ENCODE measurements around the gene C2CD4C.
"Not testable (repeated sequence)": the region's sequence is repeated elsewhere in the genome, so short reads cannot be mapped to it uniquely, and the experiment has no call there.

The C2CD4C gene

DNA sequence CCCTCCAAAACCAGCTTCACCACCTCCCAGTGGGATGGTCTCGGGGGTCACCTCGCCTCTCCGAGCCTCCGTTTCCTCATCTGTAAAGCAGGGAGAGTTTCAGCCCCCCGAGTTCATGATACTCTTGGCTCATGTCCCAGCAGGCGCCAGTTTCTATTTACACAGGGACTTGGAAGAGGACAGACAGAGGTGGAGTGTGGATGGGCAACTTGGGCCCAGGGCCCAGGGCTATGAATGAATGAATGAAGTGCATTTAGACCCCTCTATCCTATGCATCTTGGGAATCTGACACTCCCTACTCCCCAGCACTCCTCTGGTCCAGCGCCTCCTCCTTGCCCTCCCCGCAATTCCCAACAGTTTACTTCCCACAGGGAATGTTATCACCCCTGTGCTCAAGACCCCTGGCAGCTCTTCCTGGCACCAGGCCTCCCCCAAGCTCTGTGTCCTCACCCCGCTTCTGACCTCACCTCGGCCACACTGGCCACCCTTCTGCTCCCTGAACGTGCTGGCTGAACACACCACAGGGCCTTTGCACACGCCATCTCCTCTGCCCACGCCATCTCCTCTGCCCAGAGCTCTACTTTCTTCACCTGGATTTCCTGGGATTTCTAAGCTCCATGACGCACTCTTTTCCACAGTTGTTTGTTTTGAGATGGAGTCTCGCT lies 4.9 kb upstream of the C2CD4C start:
- no peak for DNase-seq (ENCODE audit: low spot score)

DNA sequence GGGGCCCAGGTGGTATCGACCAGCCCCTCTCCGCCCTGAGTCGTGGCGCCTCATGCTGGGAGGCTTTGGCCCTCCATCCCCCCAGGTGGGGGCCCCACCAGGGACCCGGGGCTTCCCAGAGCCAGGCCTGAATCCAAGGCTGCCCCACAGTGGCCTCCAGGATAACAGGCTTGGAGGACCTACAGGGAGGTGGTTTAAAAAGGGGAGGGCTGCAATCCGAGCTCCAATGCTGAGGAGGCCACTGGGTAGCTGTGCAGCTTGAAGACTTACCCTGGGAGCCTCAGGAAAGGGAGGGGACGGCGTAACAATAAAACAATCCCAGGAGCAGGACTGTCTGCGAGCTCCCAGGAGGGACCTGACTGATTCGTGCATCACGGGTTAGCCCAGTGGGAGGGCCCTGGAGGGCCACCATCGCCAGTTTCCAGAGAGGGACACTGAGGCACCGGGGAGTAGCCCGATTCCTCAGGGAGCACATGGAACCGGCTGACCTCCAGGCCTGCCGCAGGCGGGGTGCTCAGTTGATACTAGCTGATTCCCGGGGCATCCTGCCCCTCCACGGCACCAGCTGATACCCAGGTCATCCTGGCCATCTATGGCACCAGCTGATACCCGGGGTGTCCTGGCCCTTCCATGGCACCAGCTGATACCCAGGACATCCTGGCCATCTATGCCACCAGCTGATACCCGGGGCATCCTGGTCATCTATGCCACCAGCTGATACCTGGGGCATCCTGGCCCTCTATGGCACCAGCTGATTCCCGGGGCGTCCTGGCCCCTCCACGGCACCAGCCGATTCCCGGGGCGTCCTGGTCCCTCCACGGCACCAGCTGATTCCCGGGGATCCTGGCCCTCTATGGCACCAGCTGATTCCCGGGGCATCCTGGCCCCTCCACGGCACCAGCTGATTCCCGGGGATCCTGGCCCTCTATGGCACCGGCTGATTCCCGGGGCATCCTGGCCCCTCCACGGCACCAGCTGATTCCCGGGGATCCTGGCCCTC lies 3.7 kb upstream of the C2CD4C start:
- DNase-seq (ENCODE audit: low spot score), result no peak

DNA sequence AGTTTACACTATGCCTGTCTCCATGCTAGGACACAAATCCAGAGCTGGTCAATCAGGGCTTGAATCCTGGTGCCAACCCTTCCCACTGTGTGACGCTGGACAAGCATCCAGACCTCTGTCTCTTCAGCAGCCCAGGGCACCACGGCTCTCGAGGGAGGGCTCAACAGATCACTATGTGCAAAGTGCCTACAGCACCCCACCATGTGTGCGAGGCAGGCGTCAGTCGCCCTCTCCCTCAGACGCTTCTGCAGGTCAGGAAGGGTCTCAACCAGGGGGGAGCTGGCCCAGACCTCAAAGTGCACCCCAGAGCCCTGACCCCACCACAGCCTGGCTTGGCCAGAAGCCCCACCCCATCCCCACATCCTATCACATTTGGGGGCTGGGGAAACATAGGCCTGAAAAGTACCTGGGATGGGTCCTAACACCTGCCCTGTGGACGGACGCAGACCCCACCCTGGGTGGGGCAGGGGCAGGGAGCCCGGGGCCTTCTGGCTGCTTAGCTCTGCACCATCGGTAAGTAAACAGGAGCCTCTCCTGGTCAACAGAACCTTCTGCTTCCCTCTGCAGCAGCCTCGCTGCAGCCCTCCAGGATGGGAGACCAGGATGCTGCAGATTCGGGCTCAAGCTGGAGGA lies 2.9 kb upstream of the C2CD4C start:
- DNase-seq (ENCODE audit: low spot score), result no peak

DNA sequence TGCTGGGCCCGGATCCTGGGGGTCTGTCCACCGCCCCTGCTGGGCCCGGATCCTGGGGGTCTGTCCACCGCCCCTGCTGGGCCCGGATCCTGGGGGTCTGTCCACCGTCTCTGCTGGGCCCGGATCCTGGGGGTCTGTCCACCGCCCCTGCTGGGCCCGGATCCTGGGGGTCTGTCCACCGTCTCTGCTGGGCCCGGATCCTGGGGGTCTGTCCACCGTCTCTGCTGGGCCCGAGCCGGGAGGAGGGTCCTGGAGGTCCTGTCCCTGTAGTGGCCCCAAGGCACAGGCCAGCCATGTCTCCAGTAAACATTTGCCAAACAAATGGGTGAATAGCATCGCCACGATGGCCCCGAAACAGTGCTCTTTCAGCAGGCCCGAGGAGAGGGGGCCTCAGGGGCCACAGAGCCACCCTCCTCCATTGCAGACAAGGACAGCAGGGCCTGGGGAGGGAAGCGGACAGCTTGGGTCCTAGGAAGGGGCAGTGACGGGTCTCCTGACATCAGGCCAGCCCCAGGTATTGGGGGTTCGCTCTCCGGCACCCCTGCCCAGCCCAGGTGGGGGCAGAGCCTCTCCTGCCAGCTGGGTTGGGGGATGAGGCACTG lies 2.3 kb upstream of the C2CD4C start:
- DNase-seq (ENCODE audit: low spot score), result not testable (repeated sequence)

DNA sequence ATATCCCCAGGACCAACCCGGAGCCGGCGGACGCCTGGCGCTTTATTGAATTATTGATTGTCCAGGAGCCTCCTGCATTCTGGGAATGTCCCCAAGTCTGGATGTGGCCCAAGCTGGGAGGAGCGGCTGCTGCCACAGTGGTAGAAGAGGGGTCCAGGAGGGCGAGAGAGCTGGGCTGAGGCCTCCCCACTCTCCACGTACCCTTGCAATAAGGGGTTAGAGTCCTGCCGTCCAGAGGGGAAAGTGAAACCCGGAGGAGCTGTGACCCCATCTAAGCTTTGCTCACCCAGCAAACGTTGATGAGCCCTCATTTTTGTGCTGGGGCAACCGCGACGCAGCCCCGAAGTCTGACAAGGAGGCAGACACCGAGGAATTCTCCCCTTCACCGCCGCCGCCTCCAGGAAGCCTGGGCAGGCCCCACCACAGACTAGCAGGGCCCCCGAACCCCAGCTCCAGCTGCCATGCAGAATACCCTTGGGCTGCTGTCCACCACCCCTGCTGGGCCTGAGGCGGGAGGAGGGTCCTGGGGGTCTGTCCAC lies 1.4 kb upstream of the C2CD4C start:
- DNase-seq (ENCODE audit: low spot score), result no peak

DNA sequence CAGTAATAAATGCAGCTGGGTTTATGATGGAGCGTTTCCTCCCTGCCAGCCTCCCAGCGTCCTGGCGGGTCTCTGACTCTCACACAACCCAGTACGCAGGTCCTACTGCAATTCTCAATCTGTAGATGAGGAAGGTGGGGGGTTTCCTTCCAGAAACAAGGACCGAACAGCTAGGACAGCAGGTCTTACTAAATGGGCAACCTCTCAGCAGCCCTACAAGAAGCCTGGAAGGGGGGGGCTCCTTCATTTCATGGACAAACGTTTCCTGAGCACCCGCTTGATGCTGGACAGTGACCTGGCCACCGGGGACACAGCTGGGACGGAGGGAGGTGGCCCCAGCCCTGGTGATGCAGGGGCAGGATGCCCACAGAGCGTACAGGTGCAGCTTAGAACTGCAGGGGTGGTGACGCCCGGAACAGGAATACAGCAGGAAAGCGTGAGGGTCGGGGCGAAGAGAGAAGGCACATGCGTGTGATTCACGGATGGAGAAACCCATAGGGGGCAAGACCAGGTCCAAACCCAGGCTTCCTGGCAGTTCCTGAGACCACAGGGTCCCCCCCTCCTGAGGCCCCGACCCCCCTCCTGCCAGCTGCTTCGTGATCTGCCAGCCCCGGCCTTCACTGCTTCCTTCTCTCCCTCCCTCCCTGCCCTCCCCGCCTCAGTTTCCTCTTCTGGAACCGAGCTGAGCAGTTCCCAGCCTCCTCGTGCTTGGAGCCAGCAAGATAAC lies 732 bp upstream of the C2CD4C start:
- no peak for DNase-seq (ENCODE audit: low spot score)

DNA sequence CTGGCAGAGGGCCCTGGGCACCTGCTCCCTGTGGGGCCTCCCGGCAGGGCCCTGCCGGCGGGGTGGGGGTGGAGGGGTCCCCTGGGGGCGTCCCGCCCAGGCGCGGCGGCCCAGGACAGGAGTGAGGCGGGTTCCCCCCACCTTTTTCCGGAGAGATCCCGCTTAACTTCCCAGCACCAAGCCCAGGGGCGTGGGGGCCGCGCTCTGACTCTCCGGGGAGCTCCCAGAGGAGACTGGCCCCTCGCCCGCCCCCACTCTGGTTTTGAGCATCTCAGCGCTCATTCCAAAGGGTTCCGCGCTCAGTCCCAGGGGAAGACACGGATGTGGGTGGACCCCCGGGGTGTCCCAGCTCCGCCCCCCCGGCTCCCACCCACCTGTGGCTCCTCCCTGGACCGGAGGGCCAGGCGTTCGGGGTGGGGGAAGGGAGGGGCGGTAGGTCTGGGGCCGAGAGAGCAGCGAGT lies 476 bp downstream of the C2CD4C start:
- no peak for DNase-seq (ENCODE audit: low spot score)

DNA sequence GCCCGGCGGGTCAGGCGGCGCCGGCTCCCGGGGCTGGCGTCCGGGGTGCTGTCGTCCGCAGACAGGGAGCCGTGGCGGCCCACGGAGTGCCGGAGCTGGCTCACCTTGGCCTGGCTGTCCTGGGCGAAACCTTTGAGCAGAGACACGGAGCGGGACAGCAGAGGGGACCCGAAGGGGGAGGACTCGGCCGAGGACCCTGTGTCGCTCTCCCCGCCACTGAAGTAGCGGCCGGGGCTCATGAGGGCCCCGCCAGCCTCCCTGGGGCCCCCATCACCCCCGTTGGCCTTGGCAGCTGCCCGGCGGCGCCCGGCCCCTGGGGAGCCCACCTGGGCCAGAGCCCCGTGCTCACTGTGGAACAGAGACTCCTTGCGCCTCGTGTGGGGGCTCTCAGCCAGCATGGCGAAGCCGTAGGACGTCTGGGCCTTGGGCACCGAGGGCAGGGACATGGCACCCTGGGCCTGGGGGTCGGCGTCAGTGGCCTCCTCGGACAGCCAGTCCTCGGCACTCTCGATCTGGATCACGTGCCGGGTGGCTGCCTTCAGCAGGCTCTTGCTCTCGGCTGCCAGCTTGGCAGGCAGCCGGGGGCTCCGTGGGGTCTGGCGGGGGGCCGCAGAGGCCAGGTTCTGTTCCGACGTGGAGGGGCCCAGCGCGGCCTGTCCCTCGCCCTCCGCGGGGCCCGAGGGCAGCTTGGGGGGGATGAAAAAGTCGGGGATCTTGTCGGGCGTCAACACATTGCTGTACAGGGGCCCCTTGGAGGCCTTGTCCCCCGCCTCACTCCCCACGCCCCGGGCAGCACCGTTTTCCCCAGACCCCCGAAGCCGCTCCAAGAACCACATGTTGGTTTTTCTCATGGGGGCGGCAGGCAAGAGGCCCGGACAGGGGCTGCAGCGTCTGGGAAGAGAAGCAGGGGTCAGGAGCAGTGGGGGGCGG lies 1.2 kb downstream of the C2CD4C start:
- DNase-seq (ENCODE audit: low spot score), result no peak

DNA sequence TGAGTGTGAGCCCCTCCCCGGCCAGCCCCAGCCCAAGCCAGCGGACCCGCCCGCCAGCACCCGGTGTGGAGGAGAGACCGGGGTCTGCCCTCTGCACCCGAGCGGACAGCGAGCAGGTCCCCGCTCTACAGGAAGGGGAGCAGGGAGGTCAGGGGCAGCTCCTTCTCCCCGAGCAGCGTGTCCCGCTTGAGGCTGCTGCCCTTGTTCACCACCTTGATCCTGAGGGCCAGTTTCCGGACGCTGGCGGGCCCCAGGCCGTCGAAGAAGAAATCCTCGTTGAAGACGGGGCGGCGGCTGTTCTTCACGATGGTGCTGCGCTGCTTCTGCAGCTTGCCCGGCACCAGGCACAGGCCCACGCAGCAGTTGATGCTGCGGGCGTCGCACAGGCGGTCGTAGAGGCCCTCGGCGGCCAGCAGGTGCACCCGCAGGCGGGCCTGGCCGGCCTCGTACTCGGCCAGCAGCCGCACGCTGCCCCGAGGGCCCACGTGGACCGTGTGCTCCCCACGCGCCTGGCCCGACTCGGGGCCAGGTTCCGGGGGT lies 1.9 kb downstream of the C2CD4C start:
- DNase-seq (ENCODE audit: low spot score), result no peak

DNA sequence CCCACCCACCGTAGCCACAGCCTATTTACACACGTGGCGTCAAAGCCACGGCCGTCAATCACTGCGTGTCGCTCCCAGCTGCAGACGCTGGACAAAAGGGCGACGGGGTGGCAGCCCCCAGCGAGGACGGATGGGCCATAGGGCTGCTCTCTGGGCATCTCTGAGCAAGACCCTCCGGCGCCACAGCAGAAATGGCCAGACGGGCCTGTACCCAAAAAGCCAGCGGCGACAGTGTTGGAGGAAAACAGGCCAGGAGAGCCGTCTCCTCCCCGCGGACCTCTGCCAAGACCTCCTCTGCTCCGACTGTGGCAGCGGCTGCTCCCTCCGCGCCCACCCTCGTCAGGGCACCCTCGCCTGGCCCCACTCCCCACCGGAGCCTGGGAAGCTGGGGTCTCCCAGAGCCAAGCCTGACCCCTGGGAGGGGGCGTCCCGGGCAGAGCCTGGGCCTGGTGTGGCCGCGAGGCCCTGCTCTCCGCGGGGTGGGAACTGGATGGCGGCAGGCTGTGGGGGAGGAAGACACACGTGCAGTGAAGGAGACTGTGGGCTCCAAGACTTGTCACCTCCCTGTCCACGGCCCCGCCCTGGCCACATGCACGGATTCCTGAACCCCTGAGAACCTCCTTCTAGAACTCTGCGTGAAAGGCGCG lies 2.7 kb downstream of the C2CD4C start:
- no peak for DNase-seq (ENCODE audit: low spot score)

DNA sequence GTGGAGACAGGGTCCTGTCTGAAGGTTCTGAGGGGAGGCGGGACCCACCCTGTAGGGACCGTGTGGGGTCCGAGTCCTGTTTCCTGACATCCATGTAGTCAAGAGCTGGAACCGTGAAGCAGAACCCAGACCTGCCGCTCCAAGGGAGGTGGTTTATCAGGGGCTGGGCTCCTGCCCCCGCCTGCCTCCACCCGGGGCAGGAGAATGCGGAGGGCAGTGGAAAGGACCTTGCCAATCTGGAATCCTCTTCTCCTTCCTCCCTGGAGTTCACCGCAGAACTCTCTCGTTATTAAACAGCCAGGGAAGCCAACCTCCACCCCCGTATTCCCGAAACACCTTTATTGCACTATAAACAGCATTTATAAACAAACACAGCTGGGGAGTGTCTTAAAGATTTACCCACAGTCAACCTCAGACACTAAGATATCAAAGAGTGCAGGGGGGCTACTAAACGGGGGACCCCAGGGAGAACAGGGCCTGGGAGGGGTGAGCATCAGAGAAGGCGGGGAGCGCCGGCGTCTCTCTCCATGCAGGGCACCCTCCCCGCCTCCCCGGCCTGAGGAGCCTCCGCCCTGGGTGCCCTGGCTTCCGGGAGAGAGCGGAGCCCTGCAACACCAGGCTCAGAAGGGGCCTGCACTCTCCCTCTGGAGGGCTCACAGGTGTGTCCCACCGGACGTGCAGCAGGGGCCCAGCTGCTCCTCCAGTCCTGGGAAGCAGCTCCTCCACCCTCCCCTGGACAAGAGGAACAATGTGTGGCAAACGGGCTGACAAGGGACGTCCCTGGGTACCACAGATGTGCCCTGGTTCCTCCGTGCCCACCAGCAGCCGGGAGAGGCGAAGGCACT lies 3.6 kb downstream of the C2CD4C start:
- DNase-seq (ENCODE audit: low spot score), result no peak

DNA sequence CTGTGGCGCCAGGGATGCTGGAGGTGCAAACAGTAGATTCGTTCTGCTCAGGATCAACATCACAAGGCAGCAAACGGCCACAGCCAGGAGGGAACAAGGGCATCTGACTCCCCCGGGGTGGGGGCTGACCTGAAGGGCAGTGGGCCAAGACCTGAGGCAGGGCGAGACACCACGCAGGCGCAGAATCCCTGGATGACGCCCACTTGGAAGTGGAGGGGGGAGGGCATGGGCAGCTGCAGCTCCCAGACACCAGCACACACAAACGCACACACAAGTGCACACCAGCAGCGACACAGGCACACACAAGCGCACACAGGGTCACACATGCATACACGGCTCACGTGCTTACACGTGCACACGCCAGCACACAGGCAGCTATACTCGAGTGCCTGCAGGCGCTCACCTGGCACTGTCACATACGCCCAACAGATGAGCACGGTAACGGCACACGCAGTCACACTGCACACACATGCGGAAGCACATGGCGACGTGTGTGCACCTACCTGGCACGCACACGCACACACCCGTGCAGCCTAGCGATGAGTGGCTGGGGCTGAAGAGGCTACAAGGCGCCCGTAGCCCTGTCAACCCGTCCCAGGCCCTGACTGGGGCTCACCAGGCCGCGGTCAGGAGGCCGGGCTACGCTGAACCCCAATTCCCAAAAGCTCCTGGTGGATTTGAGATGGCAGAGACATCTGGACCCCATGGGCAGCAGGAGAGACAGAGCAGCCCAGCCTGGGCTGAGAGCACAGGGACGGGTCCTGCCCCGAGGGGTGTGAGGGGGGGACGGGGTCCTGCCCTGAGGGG lies 5.5 kb downstream of the C2CD4C start:
- DNase-seq (ENCODE audit: low spot score), result no peak

DNA sequence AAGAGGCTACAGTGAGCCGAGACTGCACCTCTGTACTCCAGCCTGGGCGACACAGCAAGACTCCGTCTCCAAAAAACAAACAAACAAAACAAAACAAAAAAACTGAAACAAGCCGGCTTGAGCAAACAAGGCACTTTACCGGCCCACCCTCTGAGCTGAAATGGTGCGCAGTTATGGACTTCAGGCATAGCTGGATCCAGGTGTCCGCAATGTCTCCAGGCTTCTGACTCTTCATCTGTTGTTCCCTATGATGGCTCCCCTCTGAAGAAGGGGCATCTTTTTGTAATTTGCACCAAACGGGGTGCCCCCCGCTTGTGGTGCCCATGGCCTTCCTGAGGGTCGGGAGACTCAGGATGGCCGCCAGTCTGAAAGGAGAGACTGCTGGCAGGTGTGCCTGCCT lies 6.2 kb downstream of the C2CD4C start:
- no peak for DNase-seq (ENCODE audit: low spot score)

DNA sequence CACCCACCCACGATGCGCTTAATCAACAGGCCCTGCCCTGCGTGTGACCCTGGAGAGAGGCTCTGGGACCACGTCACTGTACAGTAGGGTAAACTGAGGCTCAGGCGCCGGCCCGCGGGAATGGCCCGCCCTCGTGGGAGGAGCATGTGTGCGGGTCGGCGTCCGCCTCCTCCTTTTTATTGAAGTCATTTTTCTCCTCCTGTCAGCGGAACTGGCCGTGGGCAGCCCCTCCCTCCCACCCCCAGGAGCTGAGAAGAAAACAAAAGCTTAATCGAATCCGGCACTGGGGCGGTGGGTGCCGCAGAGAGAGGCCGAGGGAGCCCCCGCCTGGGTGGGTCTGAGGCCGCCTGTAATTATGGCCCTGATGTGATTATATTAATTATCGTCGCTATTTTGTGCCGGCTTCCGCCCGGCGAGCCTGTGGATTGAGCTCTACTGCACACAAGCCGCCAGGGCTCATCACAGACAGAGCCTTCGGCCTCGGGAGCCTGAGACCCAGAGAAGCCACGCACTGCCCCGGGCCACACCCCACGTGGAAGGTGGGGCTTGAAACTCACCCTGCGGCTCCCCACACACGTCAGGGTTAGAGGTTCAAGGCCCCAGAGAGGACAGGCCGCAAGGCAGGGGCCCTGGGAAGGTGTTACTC lies 7.0 kb downstream of the C2CD4C start:
- no peak for DNase-seq (ENCODE audit: low spot score)

DNA sequence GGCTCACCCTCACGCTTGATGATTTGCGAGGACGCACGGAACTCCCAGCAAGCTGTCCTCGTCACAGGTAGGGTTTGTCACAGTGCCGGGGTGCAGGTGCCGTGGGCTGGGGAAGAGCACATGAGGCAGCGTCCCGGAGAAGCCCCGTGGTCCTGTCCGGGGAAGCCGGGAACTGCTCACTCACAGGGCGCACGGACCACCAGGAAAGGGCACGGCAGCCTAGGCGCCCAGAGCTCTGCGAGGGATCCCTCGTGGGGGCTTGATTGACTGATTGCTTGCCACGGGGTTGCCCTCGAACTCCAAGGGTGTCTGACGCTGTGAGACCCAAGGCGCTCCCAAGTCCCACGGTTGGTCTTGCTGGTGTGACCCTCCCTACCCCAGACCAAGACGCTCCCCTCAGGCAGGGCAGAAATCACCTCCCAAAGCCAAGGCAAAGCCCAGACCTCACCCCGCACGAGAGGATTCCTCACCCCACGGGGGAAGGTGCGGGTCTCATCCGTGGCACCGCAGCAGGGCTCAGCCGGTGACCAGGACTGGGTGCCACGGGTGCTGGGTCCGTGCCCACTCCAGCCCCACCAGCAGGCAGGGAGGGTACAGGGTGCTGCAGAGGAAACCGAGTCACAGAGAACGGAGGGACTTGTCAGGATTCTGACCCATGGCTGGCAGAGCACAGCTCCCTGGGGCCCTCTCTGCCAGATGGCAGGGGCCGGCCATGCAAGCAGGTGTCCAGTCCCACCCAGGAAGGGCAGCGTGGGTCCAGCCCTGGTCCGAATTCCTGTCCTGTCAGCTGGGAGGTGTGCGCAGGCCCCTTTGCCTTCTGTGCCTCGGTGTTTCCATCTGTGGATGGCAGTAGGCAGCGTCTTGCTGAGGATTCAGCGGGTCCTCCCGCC lies 7.7 kb downstream of the C2CD4C start:
- DNase-seq (ENCODE audit: low spot score), result no peak

DNA sequence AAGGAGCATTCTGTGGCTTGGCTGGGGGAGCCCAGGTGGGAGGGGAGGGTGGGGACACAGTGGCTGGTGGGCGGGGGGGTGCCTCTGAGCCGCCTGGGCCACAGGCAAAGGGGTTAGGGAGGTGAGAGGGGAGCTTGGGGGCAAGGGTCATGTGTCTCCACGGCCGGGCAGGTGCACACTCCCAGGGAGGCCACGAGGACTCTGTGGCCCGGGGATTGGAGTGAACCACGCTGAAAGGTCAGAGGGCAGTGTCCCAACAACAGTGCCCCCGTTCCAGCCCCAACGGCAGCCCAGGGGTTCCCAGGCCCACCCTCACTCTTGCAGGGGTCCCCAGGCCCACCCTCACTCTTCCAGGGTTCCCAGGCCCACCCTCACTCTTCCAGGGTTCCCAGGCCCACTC lies 9.6 kb downstream of the C2CD4C start:
- no peak for DNase-seq (ENCODE audit: low spot score)
